ENCODE measurements around the gene PTPN4.

Gene PTPN4

DNA sequence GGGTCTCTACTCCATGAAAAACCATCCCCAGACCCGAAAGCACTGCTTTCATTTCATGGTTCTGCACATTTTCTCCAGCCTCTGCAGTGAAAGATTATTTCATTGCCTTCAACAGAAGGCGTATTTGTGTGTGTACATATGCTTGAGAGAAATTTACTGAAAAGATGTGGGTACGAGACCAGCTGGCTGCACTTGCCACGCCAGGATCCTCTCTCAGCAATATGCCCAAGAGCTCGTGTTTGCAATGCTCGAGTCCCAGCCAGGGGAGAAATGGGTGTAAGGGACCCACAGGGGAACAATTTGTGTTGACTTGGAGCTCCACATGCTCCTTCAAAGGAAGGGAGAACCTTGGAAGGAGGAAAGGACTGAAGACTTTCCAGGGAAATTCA lies 43.4 kb upstream of the PTPN4 start:
- Histone ChIP-seq H3K4me3 (no peak overlapping the region), H3K27ac (no peak overlapping the region)
- TF ChIP-seq, protein P1, sequence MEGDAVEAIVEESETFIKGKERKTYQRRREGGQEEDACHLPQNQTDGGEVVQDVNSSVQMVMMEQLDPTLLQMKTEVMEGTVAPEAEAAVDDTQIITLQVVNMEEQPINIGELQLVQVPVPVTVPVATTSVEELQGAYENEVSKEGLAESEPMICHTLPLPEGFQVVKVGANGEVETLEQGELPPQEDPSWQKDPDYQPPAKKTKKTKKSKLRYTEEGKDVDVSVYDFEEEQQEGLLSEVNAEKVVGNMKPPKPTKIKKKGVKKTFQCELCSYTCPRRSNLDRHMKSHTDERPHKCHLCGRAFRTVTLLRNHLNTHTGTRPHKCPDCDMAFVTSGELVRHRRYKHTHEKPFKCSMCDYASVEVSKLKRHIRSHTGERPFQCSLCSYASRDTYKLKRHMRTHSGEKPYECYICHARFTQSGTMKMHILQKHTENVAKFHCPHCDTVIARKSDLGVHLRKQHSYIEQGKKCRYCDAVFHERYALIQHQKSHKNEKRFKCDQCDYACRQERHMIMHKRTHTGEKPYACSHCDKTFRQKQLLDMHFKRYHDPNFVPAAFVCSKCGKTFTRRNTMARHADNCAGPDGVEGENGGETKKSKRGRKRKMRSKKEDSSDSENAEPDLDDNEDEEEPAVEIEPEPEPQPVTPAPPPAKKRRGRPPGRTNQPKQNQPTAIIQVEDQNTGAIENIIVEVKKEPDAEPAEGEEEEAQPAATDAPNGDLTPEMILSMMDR (IDR thresholded peaks at IDR 0.05), result no peak
- no peak for DNase-seq (ENCODE audit: low spot score)

DNA sequence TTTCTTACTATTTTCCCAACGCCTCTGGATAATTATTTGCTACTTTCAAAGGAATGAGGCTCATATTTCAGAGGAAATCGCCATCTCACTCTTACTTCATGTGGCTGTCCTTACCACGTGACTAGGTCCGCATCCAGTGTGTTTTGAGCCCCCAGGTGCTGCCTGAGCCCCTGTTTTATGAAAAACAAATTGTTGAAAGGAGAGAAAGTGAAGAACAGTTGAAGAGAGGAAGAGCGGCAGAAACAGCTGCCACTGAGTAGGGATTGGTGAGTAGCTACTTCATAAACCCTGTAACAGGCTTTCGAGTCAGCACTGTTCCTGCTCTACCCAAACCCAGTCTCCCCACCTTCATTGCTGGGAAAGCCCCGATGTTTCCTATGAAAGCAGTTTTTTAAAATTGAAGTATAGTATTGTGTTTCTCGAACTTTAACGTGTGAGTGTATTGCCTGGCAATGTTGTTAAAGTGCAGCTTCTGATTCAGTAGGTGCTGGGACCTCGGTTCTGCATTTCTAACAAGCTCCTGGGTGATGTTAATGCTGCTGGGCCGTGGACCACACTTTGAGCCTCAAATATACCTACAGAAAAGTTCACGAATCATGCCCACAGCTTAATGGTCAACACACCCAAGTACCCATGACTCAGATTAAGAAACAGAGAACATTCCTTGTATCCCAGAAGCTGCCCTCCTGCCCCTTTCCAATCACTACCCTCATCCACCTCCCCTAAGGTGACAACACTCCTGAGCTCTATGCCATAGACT lies 41.0 kb upstream of the PTPN4 start:
- DNase-seq (ENCODE audit: low spot score), result no peak
- no peak overlapping the region for H3K27ac ChIP-seq
- TF ChIP-seq, protein P1 (IDR thresholded peaks at IDR 0.05), result no peak
- no peak overlapping the region for H3K4me3 ChIP-seq

DNA sequence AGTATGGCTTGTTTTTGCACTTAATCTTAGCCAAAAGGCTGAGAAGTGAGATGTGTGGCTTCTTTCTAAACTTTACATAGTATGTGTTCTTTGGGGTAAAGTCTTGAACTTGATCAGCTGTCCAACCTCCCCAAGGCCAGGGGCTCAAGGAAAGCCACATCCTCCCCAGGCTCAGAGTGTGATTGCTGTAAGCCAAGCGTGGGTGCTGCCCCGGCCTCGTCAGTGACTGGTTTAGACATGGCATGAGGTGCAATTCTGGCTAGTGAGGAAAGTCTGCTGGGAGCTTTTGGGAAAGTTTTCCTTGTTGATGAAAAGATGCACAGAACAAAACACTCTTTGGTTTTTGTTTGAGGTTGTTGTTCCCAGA lies 40.5 kb upstream of the PTPN4 start:
- Histone ChIP-seq H3K4me3 (no peak overlapping the region), H3K27ac (no peak overlapping the region)
- TF ChIP-seq, protein P1 (IDR thresholded peaks at IDR 0.05), result no peak
- no peak for DNase-seq (ENCODE audit: low spot score)

DNA sequence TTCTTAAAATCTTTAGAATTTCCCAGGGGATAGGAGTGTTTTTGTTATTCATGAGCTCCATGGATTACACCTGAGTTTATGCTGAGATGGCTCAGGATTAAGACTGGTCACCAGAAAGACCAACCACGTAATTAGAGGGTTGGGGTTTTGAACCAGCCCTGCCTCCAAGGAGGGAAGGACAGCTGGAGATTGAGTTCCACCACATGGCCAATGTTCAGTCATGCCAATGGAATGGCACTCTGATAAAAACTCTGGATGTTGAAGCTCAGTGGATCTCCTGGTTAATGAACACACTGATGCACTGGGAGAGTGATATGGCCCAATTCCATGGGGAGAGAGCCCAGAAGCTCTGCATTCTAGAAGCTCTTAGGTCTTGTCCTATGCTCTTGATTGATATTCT lies 38.7 kb upstream of the PTPN4 start:
- TF ChIP-seq, protein P1 (IDR thresholded peaks at IDR 0.05), result no peak
- no peak for DNase-seq (ENCODE audit: low spot score)
- Histone ChIP-seq H3K27ac (no peak overlapping the region), H3K4me3 (no peak overlapping the region)

DNA sequence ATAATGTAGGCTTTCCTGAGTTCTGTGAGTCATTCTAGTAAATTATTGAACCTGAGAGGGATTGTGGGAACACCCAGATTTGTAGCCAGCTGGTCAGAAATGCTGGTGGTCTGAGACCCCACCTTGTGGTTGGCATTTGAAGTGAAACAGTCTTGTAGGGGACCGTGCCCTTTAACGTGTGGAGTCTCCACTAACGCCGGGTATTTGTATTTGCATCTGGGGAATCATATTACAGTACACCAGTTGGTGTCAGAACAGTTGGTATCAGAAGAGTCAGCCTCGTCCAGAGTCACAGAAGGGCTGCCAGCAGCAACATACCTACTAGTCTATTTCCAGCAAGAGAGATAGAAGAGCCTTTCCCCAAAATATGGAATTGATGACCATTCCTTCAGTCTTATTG lies 38.3 kb upstream of the PTPN4 start:
- Histone ChIP-seq H3K27ac (no peak overlapping the region), H3K4me3 (no peak overlapping the region)
- TF ChIP-seq, protein P1 (IDR thresholded peaks at IDR 0.05), result no peak
- DNase-seq (ENCODE audit: low spot score), result no peak

DNA sequence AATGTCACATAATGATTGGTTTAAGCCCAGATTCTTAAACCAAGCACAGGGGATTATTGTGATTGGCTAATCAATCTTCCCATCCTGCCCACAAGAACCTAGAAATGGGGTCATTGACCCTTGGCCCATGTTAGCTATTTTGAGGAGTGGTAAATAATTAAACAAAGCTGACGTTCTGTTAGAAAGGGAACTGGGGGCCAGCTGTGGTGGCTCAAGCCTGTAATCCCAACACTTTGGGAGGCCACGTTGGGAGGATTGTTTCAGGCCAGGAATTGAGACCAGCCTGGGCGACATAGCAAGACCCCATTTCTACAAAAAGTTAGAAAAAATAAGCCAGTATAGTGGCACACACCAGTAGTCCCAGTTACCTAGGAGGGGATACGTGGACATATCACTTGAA lies 37.8 kb upstream of the PTPN4 start:
- no peak for DNase-seq (ENCODE audit: low spot score)
- TF ChIP-seq, protein P1 (IDR thresholded peaks at IDR 0.05), result no peak
- Histone ChIP-seq H3K4me3 (no peak overlapping the region), H3K27ac (no peak overlapping the region)

DNA sequence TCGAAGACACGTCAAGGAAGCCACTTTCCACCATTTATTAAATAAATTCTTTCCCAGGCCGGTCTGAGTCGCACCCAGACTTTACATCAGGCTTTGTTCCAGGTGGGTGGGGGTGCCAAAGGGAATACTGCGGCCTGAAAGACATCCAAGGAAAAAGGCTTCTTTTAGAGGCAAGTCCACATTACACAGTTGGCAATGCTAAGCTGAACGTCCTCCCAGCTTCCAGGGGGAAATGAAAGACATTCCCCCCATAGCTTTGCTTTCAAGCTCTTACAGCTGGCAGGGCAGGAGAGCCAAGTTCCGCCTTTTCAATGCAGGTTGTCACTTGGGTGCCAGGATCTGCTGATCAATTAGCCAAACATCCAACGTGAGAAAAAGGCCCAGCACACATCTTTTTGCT lies 36.5 kb upstream of the PTPN4 start:
- Histone ChIP-seq H3K4me3 (no peak overlapping the region), H3K27ac (no peak overlapping the region)
- TF ChIP-seq, protein P1 (IDR thresholded peaks at IDR 0.05), result no peak
- DNase-seq (ENCODE audit: low spot score), result no peak
